Endothelial cell of umbilical vein (primary cell): ENCODE results near the gene TP53BP1. TPM values are rescaled to one million over a fixed set of nuclear protein-coding genes. Genes with fewer than 3 reads are reported as not detected.

Experiments
- BruUV-seq: library from RNA; stranded (reverse); fragments of 400-500 nt; replicated peaks from 2 replicates; lab custom pipeline; 2021; lab: Mats Ljungman, UMichigan
- CTCF ChIA-PET: fragments of 300-600, 350-600 bp; sonication (Branson Sonifier 250); formaldehyde crosslinking; loops from one replicate; lab custom pipeline; 2021; ENCODE audit warnings: antibody characterized with exemption, inconsistent platforms; lab: Charles Lee
- POLR2A ChIA-PET: fragments of 300-600, 350-600 bp; sonication (Branson Sonifier 250); formaldehyde crosslinking; loops from one replicate; lab custom pipeline; 2021; ENCODE audit warnings: antibody characterized with exemption, inconsistent platforms; lab: Charles Lee
- DNase-seq: peaks from one replicate; pipeline ENCODE4 v3.0.0-alpha.2; 2011; ENCODE audit warnings: low read depth, low spot score
- FAIRE-seq: peaks from 2 replicates; lab custom pipeline; 2011; peaks lifted over from hg19 to GRCh38; lab: Jason Lieb, UNC
- H2AFZ ChIP-seq: 2 replicates; pipeline ENCODE4 v1.6.0; 2012; ENCODE audit warnings: low read depth, low read length, control low read depth, inconsistent platforms
- H3K27ac ChIP-seq: 2 replicates; pipeline ENCODE4 v1.5.1; 2011; ENCODE audit warnings: low read depth, mild to moderate bottlenecking, control low read depth, low read length, moderate library complexity; ENCODE audit not compliant: insufficient read depth
- H3K27me3 ChIP-seq, 2 experiments: 2 replicates each; pipeline versions ENCODE4 v1.6.0 to v1.6.1; 2011; ENCODE audit warnings: low read length in 2 of 2, mixed read lengths in 1 of 2; ENCODE audit not compliant: control insufficient read depth in 2 of 2, insufficient read depth in 2 of 2
- H3K36me3 ChIP-seq, 2 experiments: 2 replicates in 1 of 2; 3 replicates in 1 of 2; pipeline ENCODE4 v1.5.1; 2011; ENCODE audit warnings: low read length in 2 of 2, mild to moderate bottlenecking in 1 of 2, moderate library complexity in 1 of 2; ENCODE audit not compliant: control insufficient read depth in 2 of 2, insufficient read depth in 2 of 2; ENCODE audit errors: extremely low read depth in 1 of 2
- H3K4me1 ChIP-seq: 3 replicates; pipeline ENCODE4 v1.5.1; 2011; ENCODE audit warnings: mild to moderate bottlenecking, low read length; ENCODE audit not compliant: control insufficient read depth, insufficient read depth; ENCODE audit errors: extremely low read depth
- H3K4me2 ChIP-seq: 2 replicates; pipeline ENCODE4 v1.6.1; 2011; ENCODE audit warnings: low read length, control low read depth, mixed read lengths; ENCODE audit not compliant: insufficient read depth
- H3K4me3 ChIP-seq, 3 experiments: fragments of 200-600 bp in 1 of 3; sonication (generic), shearing (Covaris generic) in 1 of 3; replicated peaks in 1 of 3; 2 replicates each; pipeline ENCODE4 v1.5.1; 2011 to 2016; ENCODE audit warnings: control low read depth in 3 of 3, low read length in 3 of 3, mild to moderate bottlenecking in 2 of 3, inconsistent platforms in 1 of 3, low read depth in 1 of 3, moderate library complexity in 1 of 3; ENCODE audit not compliant: insufficient read depth in 1 of 3
- H3K79me2 ChIP-seq: 2 replicates; pipeline ENCODE4 v1.6.0; 2012; ENCODE audit warnings: low read length, inconsistent platforms; ENCODE audit not compliant: control insufficient read depth, insufficient read depth
- H3K9ac ChIP-seq: replicated peaks from 2 replicates; pipeline ENCODE3; 2011; ENCODE audit warnings: low read length, control low read depth; ENCODE audit not compliant: insufficient read depth; ENCODE audit errors: extremely low read depth
- H3K9me1 ChIP-seq: replicated peaks from 3 replicates; pipeline ENCODE4 v1.6.0; 2011; ENCODE audit warnings: mild to moderate bottlenecking, low read length; ENCODE audit not compliant: control insufficient read depth, insufficient read depth; ENCODE audit errors: extremely low read depth
- H3K9me3 ChIP-seq: replicated peaks from 2 replicates; pipeline ENCODE4 v1.5.1; 2012; ENCODE audit warnings: low read length, inconsistent platforms; ENCODE audit not compliant: control insufficient read depth, insufficient read depth
- H4K20me1 ChIP-seq: replicated peaks from 2 replicates; pipeline ENCODE3; 2011; ENCODE audit warnings: mild to moderate bottlenecking, low read length; ENCODE audit not compliant: control insufficient read depth, insufficient read depth; ENCODE audit errors: extremely low read depth
- CTCF ChIP-seq, 2 donors: IDR thresholded peaks; 1 replicate in 1 of 2; 2 replicates in 1 of 2; pipeline ENCODE4 v1.5.1; 2011; ENCODE audit warnings: low read length in 2 of 2, mild to moderate bottlenecking in 2 of 2, moderate library complexity in 2 of 2, control low read depth in 1 of 2, inconsistent platforms in 1 of 2, low read depth in 1 of 2; ENCODE audit not compliant: insufficient read depth in 1 of 2; ENCODE audit errors: extremely low read depth in 1 of 2
- GATA2 ChIP-seq: IDR thresholded peaks from 2 replicates; pipeline ENCODE4 v1.7.0; 2011; ENCODE audit warnings: low read depth, mild to moderate bottlenecking, moderate library complexity, mixed read lengths, low read length; ENCODE audit not compliant: insufficient read length, insufficient read depth
- JUN ChIP-seq: IDR thresholded peaks from 2 replicates; pipeline ENCODE4 v1.6.1; 2011; ENCODE audit warnings: borderline replicate concordance, low read depth; ENCODE audit not compliant: insufficient read length, insufficient read depth
- MAX ChIP-seq: IDR thresholded peaks from 2 replicates; pipeline ENCODE4 v1.6.1; 2011; ENCODE audit not compliant: insufficient read depth, insufficient read length
- POLR2A ChIP-seq: IDR thresholded peaks from 2 replicates; pipeline ENCODE4 v1.6.1; 2012; ENCODE audit warnings: low read depth, mild to moderate bottlenecking, control low read depth, low read length
- POLR2AphosphoS5 ChIP-seq: IDR thresholded peaks from 2 replicates; pipeline ENCODE4 v1.6.1; 2012; ENCODE audit warnings: low read depth, mild to moderate bottlenecking, control low read depth, low read length, moderate library complexity; ENCODE audit not compliant: insufficient read depth
- dilution Hi-C: fragments of 300-500 bp; cut with MboI; formaldehyde crosslinking; loops from one replicate; pipeline ENCODE4 v1.15.0; 2019; ENCODE audit warnings: low sequenced_read_pairs; ENCODE audit not compliant: extremely low pct_ligation_motif_present
- intact Hi-C: fragments of 100-400 bp; cut with micrococcal nuclease; formaldehyde crosslinking; loops from one replicate; pipeline ENCODE4 v1.10.0; 2022
- polyA plus RNA-seq, 4 experiments: library from polyadenylated mRNA; depleted of rRNA in 3 of 4; stranded (reverse) in 3 of 4; unstranded in 1 of 4; fragments of >200 nt; gene quantifications; 2 replicates each; pipeline versions ENCODE4 v1.2.1 to v1.2.3, GENCODE V29; 2011 to 2012; ENCODE audit warnings: missing spikeins in 1 of 4
- total RNA-seq: library from RNA; stranded (reverse); gene quantifications from 2 replicates; pipeline ENCODE4 v1.2.3, GENCODE V29; 2021

The TP53BP1 gene
- total and polyA plus RNA-seq, 2 donors (not counting 3 experiments of a cell fraction or from before 2014, with no cell fraction given): 28.1 to 59.5 TPM

- intact Hi-C loops: no loop called here
- Histone ChIP-seq H2AFZ (no peak overlapping the region), H3K4me3 (no peak overlapping the region), H3K79me2 (no peaks in the 10 kb centered on the region), H3K4me2 (no peak overlapping the region), H3K9me1 (no peaks in the 10 kb centered on the region), H3K27ac (no peak overlapping the region), H3K4me1 (no peaks in the 10 kb centered on the region), H3K36me3 (peaks cover 9 to 26% of the 10 kb centered on the region in 2 experiments), H3K9me3 (no peaks in the 10 kb centered on the region), H3K27me3 (no peaks in the 10 kb centered on the region), H4K20me1 (no peaks in the 10 kb centered on the region), H3K9ac (no peak overlapping the region)
- dilution Hi-C loops: no loop called here
- ChIA-PET CTCF (interaction anchor here (1.1 to 1.5 kb wide), 3 partner anchors 29 to 53 kb away, joined by 3 read pairs; no protein-coding TSS in a partner anchor), POLR2A (no interaction called here)
- DNase-seq: no peak
- BruUV-seq: no TSS peak
- TF ChIP-seq POLR2AphosphoS5 (no peak), GATA2 (no peak), JUN (no peak), POLR2A (no peak), CTCF (IDR thresholded peaks at IDR 0.05; ENCODE audit: extremely low read depth in 1 of 2, insufficient read depth in 1 of 2, low read depth in 1 of 2, low read length in 2 of 2) (no peak), MAX (no peak)
- FAIRE-seq: no peak
These were observed 23.1 kb downstream of the TP53BP1 start for GRCh38 chr15:43469867-43470266.
